LNCaP clone FGC (cell line): ENCODE results near the gene POMP.

ENCODE experiments used
- DNase-seq: peaks from one replicate; pipeline ENCODE4 v3.0.0-alpha.2; 2011; ENCODE audit warnings: low read depth
- H3K4me3 ChIP-seq: 2 replicates; pipeline ENCODE4 v1.5.1; 2011; ENCODE audit warnings: mild to moderate bottlenecking, low read depth, low read length, control low read depth
- CTCF ChIP-seq: IDR thresholded peaks from 2 replicates; pipeline ENCODE4 v1.5.1; 2012; ENCODE audit warnings: mild to moderate bottlenecking; ENCODE audit not compliant: control insufficient read depth, insufficient read depth; ENCODE audit errors: extremely low read depth

The POMP gene

DNA sequence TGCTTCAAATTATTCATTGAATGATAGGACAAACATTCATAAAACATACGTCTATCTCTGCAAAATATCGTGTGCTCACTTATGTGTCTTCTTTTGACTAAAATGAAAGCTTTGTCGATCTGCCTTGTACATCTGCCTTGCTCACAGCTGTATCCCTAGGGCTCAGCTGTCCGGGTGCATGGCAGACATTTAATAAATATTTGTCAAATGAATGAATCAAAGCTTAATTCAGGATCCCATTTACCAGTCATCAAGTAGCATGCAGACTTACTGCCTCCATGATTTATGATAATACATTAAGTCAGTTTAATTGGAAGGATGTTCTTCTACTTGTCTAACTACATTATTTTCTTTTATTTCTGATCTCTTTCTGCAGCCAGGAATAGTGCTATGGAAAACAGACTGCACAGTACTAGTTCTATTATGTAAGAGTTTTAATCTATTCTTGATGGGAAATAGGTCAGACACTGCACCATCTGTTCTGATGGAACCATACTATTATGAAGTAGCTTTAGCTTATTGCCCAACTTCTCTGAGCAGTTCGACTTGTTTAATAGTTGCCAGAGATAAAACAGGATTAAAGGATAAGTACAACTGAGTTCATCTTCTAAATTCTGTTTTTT lies 46.6 kb downstream of the POMP start:
- DNase-seq: no peak

GRCh38 chr13:28707629-28708427 lies 48.9 kb downstream of the POMP start:
- H3K4me3 ChIP-seq: no peak overlapping the region
- DNase-seq: no peak
- TF ChIP-seq CTCF: no peak

More for the DNA sequence above, 46.6 kb downstream of the POMP start:
- TF ChIP-seq CTCF: no peak
- H3K4me3 ChIP-seq: no peak overlapping the region

- no peak overlapping the region for H3K4me3 ChIP-seq
- no peak for DNase-seq
- no peak for TF ChIP-seq CTCF
Observed at GRCh38 chr13:28710161-28710560, 51.2 kb downstream of the POMP start.

DNA sequence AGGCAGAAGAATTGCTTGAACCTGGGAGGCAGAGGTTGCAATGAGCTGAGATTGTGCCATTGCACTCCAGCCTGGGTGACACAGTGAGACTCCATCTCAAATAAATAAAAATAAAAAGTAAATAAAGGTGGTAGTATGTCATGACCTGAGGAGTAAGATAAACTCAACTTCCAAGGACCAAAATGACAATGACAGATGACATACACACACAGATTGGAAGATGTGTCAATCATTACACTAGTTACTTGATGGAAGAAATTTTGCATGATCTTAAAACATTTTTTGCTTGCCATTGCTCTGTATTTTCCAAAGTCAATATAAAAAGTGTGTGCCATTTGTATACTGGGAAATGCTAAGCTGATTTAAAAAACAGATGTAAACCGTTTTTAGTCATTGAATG lies 55.7 kb downstream of the POMP start:
- no peak for DNase-seq
- H3K4me3 ChIP-seq: no peak overlapping the region
- TF ChIP-seq CTCF: no peak

DNA sequence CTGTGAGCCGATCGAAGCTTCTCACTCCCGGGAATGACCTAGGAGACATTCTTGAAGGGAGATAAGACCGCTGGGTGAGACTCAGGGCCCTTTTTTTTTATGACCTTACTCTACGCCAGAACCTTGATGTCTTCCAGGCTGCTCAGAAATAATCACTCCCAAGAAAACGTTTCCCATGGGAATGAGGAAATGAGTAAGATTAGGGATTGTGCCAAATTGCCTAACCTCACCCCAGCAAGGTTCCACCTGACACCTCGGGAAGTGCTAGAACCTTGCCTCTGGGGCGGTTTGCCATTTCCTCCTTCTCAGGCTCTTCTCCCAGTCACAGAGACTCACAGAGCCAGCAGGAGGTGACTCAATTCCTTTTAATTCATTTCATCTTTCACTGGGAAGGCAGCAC lies 57.6 kb downstream of the POMP start:
- peak; percentile 31 for DNase-seq
- no peak for TF ChIP-seq CTCF
- no peak overlapping the region for H3K4me3 ChIP-seq

GRCh38 chr13:28717170-28717569 lies 58.2 kb downstream of the POMP start:
- TF ChIP-seq CTCF: no peak
- DNase-seq: no peak
- no peak overlapping the region for H3K4me3 ChIP-seq
